ENCODE results near the gene TBC1D10A. TPM values are rescaled to one million over a fixed set of nuclear protein-coding genes. Genes with fewer than 3 reads are reported as not detected.

The TBC1D10A gene, protein sequence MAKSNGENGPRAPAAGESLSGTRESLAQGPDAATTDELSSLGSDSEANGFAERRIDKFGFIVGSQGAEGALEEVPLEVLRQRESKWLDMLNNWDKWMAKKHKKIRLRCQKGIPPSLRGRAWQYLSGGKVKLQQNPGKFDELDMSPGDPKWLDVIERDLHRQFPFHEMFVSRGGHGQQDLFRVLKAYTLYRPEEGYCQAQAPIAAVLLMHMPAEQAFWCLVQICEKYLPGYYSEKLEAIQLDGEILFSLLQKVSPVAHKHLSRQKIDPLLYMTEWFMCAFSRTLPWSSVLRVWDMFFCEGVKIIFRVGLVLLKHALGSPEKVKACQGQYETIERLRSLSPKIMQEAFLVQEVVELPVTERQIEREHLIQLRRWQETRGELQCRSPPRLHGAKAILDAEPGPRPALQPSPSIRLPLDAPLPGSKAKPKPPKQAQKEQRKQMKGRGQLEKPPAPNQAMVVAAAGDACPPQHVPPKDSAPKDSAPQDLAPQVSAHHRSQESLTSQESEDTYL
- total RNA-seq (2014; rRNA removed; shearing (Covaris generic)) (6.0 and 8.8 TPM in 2 replicates), polyA plus RNA-seq (2016; fragmentation: Nextera tagmentation; extraction: Ambion mirVana) (3.3 and 4.2 TPM in 2 replicates)
- long read RNA-seq, partial matches to known transcripts: 0 of 2 reads
- long read RNA-seq, other reads (novel, unspliced or antisense): 0 of 2 reads

DNA sequence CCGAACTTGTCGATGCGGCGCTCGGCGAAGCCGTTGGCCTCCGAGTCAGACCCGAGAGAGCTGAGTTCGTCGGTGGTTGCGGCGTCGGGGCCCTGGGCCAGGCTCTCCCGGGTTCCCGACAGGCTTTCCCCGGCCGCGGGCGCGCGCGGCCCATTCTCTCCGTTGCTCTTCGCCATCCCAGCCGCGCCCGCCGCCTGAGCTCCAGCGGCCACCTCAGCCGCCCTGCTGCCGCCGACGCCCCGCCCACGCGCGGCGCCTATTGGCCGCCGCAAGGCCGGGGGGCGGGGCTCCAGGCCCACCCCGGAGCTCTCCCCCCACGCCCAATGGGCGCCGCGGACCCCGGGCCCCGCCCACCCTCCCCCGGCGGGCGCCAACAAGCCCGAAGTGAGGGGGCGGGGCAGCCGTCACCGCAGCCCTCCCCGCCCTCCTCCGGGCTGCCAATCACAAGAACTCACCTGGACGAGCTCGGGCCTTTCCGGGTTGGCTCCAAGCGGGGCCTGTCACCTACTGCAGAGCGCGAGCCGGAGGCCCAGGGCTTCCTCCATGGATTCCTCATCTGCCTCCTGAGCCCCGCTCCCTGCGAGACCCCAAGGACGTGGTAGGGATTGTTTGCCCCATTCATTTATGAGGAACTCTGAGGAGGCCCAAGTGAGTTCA lies at the start of gene TBC1D10A:
Gene TBC1D10A (minus strand): TSS at position 236 of the 657 bp plus-strand sequence. CDS start 60 bp downstream, at position 176.
- no peaks in the 10 kb centered on the region for H3K27me3 ChIP-seq (ENCODE audit: insufficient read depth)
- peak within 1 kb of the TSS; percentile 83; the same call in 1 of the 2 replicates for H3K27ac Mint-ChIP-seq
- peaks cover 11% of the 10 kb centered on the region for H3K36me3 Mint-ChIP-seq (ENCODE audit: low read depth)
- peaks cover 8% of the 10 kb centered on the region for H3K27me3 Mint-ChIP-seq (ENCODE audit: insufficient read depth, low read depth, poor library complexity)
- peak; percentile 92 for ATAC-seq
- H3K4me1 ChIP-seq (ENCODE audit: insufficient read depth): peaks cover 6% of the 10 kb centered on the region
- DNase-seq (ENCODE audit: low spot score): peak; percentile 99
- peaks cover 8% of the 10 kb centered on the region; the same call in 1 of the 2 replicates for H4K20me1 ChIP-seq (replicated peaks; ENCODE audit: insufficient read depth)
- no peaks in the 10 kb centered on the region for H3K9me2 ChIP-seq (ENCODE audit: insufficient read depth)
- peak within 1 kb of the TSS; percentile 79; the same call in 1 of the 2 replicates for H3K27ac ChIP-seq (ENCODE audit: low read depth)
- H3K4me3 ChIP-seq: peak within 1 kb of the TSS; percentile 77
- peak within 1 kb of the TSS; percentile 93; the same call in 1 of the 2 replicates for H2AFZ ChIP-seq
- peaks cover 9% of the 10 kb centered on the region for H3F3A ChIP-seq (replicated peaks; ENCODE audit: low read depth)
- peak within 1 kb of the TSS; percentile 76 for H3K4me3 Mint-ChIP-seq
- H3K4me1 Mint-ChIP-seq: peaks cover 25% of the 10 kb centered on the region
- H3K36me3 ChIP-seq (ENCODE audit: insufficient read depth): no peaks in the 10 kb centered on the region
- H3K9me3 Mint-ChIP-seq: no peaks in the 10 kb centered on the region
- peak within 1 kb of the TSS; percentile 92 for H3K4me2 ChIP-seq
- H3K79me2 ChIP-seq (replicated peaks; ENCODE audit: insufficient read depth): no peaks in the 10 kb centered on the region
- TF ChIP-seq EZH2 (IDR thresholded peaks at IDR 0.05; ENCODE audit: low read depth, unreplicated experiment) (no peak), STAT1 (IDR thresholded peaks at IDR 0.05; ENCODE audit: unreplicated experiment) (no peak), ZNF331 (CRISPR knock-in tag; IDR thresholded peaks at IDR 0.05; ENCODE audit: low read depth) (no peak), NANOG (IDR thresholded peaks at IDR 0.05; ENCODE audit: borderline replicate concordance) (no peak), JUNB (IDR thresholded peaks at IDR 0.05; ENCODE audit: unreplicated experiment) (no peak), POLR2AphosphoS5 (IDR thresholded peaks at IDR 0.05; ENCODE audit: low read depth) (no peak; the same call in 1 of the 2 replicates), EZH2phosphoT487 (IDR thresholded peaks at IDR 0.05; ENCODE audit: unreplicated experiment) (no peak)
- TF ChIP-seq, protein P1, sequence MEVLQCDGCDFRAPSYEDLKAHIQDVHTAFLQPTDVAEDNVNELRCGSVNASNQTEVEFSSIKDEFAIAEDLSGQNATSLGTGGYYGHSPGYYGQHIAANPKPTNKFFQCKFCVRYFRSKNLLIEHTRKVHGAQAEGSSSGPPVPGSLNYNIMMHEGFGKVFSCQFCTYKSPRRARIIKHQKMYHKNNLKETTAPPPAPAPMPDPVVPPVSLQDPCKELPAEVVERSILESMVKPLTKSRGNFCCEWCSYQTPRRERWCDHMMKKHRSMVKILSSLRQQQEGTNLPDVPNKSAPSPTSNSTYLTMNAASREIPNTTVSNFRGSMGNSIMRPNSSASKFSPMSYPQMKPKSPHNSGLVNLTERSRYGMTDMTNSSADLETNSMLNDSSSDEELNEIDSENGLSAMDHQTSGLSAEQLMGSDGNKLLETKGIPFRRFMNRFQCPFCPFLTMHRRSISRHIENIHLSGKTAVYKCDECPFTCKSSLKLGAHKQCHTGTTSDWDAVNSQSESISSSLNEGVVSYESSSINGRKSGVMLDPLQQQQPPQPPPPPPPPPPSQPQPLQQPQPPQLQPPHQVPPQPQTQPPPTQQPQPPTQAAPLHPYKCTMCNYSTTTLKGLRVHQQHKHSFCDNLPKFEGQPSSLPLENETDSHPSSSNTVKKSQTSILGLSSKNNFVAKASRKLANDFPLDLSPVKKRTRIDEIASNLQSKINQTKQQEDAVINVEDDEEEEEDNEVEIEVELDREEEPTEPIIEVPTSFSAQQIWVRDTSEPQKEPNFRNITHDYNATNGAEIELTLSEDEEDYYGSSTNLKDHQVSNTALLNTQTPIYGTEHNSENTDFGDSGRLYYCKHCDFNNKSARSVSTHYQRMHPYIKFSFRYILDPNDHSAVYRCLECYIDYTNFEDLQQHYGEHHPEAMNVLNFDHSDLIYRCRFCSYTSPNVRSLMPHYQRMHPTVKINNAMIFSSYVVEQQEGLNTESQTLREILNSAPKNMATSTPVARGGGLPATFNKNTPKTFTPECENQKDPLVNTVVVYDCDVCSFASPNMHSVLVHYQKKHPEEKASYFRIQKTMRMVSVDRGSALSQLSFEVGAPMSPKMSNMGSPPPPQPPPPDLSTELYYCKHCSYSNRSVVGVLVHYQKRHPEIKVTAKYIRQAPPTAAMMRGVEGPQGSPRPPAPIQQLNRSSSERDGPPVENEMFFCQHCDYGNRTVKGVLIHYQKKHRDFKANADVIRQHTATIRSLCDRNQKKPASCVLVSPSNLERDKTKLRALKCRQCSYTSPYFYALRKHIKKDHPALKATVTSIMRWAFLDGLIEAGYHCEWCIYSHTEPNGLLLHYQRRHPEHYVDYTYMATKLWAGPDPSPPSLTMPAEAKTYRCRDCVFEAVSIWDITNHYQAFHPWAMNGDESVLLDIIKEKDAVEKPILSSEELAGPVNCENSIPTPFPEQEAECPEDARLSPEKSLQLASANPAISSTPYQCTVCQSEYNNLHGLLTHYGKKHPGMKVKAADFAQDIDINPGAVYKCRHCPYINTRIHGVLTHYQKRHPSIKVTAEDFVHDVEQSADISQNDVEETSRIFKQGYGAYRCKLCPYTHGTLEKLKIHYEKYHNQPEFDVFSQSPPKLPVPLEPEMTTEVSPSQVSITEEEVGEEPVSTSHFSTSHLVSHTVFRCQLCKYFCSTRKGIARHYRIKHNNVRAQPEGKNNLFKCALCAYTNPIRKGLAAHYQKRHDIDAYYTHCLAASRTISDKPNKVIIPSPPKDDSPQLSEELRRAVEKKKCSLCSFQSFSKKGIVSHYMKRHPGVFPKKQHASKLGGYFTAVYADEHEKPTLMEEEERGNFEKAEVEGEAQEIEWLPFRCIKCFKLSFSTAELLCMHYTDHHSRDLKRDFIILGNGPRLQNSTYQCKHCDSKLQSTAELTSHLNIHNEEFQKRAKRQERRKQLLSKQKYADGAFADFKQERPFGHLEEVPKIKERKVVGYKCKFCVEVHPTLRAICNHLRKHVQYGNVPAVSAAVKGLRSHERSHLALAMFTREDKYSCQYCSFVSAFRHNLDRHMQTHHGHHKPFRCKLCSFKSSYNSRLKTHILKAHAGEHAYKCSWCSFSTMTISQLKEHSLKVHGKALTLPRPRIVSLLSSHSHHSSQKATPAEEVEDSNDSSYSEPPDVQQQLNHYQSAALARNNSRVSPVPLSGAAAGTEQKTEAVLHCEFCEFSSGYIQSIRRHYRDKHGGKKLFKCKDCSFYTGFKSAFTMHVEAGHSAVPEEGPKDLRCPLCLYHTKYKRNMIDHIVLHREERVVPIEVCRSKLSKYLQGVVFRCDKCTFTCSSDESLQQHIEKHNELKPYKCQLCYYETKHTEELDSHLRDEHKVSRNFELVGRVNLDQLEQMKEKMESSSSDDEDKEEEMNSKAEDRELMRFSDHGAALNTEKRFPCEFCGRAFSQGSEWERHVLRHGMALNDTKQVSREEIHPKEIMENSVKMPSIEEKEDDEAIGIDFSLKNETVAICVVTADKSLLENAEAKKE (CRISPR knock-in tag; IDR thresholded peaks at IDR 0.05): no peak
- TF ChIP-seq, protein P2, sequence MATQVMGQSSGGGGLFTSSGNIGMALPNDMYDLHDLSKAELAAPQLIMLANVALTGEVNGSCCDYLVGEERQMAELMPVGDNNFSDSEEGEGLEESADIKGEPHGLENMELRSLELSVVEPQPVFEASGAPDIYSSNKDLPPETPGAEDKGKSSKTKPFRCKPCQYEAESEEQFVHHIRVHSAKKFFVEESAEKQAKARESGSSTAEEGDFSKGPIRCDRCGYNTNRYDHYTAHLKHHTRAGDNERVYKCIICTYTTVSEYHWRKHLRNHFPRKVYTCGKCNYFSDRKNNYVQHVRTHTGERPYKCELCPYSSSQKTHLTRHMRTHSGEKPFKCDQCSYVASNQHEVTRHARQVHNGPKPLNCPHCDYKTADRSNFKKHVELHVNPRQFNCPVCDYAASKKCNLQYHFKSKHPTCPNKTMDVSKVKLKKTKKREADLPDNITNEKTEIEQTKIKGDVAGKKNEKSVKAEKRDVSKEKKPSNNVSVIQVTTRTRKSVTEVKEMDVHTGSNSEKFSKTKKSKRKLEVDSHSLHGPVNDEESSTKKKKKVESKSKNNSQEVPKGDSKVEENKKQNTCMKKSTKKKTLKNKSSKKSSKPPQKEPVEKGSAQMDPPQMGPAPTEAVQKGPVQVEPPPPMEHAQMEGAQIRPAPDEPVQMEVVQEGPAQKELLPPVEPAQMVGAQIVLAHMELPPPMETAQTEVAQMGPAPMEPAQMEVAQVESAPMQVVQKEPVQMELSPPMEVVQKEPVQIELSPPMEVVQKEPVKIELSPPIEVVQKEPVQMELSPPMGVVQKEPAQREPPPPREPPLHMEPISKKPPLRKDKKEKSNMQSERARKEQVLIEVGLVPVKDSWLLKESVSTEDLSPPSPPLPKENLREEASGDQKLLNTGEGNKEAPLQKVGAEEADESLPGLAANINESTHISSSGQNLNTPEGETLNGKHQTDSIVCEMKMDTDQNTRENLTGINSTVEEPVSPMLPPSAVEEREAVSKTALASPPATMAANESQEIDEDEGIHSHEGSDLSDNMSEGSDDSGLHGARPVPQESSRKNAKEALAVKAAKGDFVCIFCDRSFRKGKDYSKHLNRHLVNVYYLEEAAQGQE (IDR thresholded peaks at IDR 0.05; ENCODE audit: unreplicated experiment): no peak
- TF ChIP-seq, protein P3, sequence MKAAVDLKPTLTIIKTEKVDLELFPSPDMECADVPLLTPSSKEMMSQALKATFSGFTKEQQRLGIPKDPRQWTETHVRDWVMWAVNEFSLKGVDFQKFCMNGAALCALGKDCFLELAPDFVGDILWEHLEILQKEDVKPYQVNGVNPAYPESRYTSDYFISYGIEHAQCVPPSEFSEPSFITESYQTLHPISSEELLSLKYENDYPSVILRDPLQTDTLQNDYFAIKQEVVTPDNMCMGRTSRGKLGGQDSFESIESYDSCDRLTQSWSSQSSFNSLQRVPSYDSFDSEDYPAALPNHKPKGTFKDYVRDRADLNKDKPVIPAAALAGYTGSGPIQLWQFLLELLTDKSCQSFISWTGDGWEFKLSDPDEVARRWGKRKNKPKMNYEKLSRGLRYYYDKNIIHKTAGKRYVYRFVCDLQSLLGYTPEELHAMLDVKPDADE (IDR thresholded peaks at IDR 0.05): no peak
- TF ChIP-seq, protein P4, sequence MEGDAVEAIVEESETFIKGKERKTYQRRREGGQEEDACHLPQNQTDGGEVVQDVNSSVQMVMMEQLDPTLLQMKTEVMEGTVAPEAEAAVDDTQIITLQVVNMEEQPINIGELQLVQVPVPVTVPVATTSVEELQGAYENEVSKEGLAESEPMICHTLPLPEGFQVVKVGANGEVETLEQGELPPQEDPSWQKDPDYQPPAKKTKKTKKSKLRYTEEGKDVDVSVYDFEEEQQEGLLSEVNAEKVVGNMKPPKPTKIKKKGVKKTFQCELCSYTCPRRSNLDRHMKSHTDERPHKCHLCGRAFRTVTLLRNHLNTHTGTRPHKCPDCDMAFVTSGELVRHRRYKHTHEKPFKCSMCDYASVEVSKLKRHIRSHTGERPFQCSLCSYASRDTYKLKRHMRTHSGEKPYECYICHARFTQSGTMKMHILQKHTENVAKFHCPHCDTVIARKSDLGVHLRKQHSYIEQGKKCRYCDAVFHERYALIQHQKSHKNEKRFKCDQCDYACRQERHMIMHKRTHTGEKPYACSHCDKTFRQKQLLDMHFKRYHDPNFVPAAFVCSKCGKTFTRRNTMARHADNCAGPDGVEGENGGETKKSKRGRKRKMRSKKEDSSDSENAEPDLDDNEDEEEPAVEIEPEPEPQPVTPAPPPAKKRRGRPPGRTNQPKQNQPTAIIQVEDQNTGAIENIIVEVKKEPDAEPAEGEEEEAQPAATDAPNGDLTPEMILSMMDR (conservative IDR thresholded peaks at IDR 0.05; ENCODE audit: low read depth in 2 of 2): no peak
